Left ventricle myocardium inferior (tissue), 1 donor: ENCODE data around the gene SNAPC2. TPM values are rescaled to one million over a fixed set of nuclear protein-coding genes. Genes with fewer than 3 reads are reported as not detected.
"Not testable (repeated sequence)": the region's sequence is repeated elsewhere in the genome, so short reads cannot be mapped to it uniquely, and the experiment has no call there.

ENCODE experiments used
- DNase-seq: peaks from one replicate; pipeline ENCODE4 v3.0.0-alpha.2; 2020
- H3K27ac ChIP-seq: fragments of 200-600 bp; replicated peaks from 2 replicates; pipeline ENCODE4 v1.8.0; 2021
- H3K27me3 ChIP-seq: fragments of 200-600 bp; 2 replicates; pipeline ENCODE4 v1.8.0; 2021; ENCODE audit warnings: low read depth
- H3K36me3 ChIP-seq: fragments of 200-600 bp; 2 replicates; pipeline ENCODE4 v1.8.0; 2021
- H3K4me1 ChIP-seq: fragments of 200-600 bp; 2 replicates; pipeline ENCODE4 v1.8.0; 2021
- H3K4me3 ChIP-seq: fragments of 200-600 bp; 2 replicates; pipeline ENCODE4 v1.8.0; 2021; ENCODE audit warnings: mild to moderate bottlenecking, moderate library complexity
- H3K9me3 ChIP-seq: fragments of 200-600 bp; replicated peaks from 2 replicates; pipeline ENCODE4 v1.8.0; 2021
- CTCF ChIP-seq: fragments of 200-600 bp; IDR thresholded peaks from 2 replicates; pipeline ENCODE4 v1.8.0; 2021; ENCODE audit warnings: antibody characterized with exemption, mild to moderate bottlenecking, borderline replicate concordance
- intact Hi-C: fragments of 100-400 bp; cut with micrococcal nuclease; formaldehyde crosslinking; loops from one replicate; pipeline ENCODE4 v1.11.0; 2022
- total RNA-seq: library from RNA; stranded (reverse); fragmentation: NEBNext Ultra II Directional; extraction: Animal tissue kit (Norgen Biotek cat#: 25700); gene quantifications from one replicate; pipeline ENCODE4 v1.2.1, GENCODE V29; 2021
- donor health status: DM: no; HTN: yes; CAD: no; lungs with severe emphysema.

Gene SNAPC2
- total RNA-seq, 1 donor from 2014 or later = 9.8 TPM

- Histone ChIP-seq H3K4me1 (peaks cover 19% of the 10 kb centered on the region), H3K9me3 (no peaks in the 10 kb centered on the region), H3K27ac (no peak overlapping the region), H3K27me3 (no peaks in the 10 kb centered on the region), H3K4me3 (no peak overlapping the region), H3K36me3 (peaks cover 8% of the 10 kb centered on the region)
- no peak for DNase-seq
- intact Hi-C loops = no loop called here
- TF ChIP-seq CTCF = no peak
Measured at GRCh38 chr19:7955696-7956095, 35.6 kb downstream of the SNAPC2 start.

- no peak for DNase-seq
- H3K27me3 ChIP-seq = no peaks in the 10 kb centered on the region
- H3K27ac ChIP-seq = no peak overlapping the region
- peaks cover 44% of the 10 kb centered on the region for H3K36me3 ChIP-seq
- intact Hi-C loops = no loop called here
- no peaks in the 10 kb centered on the region for H3K4me1 ChIP-seq
- no peaks in the 10 kb centered on the region for H3K9me3 ChIP-seq
- no peak for TF ChIP-seq CTCF
- no peak overlapping the region for H3K4me3 ChIP-seq
Measured at GRCh38 chr19:7959211-7959610, 39.1 kb downstream of the SNAPC2 start.

GRCh38 chr19:7961082-7961481, 40.9 kb downstream of the SNAPC2 start:
- H3K9me3 ChIP-seq, H3K27ac ChIP-seq, H3K4me1 ChIP-seq, DNase-seq, intact Hi-C loops, H3K27me3 ChIP-seq, H3K4me3 ChIP-seq: not testable (repeated sequence)
- peaks cover 62% of the 10 kb centered on the region for H3K36me3 ChIP-seq

GRCh38 chr19:7961920-7962626, 41.9 kb downstream of the SNAPC2 start:
- Histone ChIP-seq H3K36me3 (peaks cover 72% of the 10 kb centered on the region), H3K27ac (no peak overlapping the region), H3K4me3 (no peak overlapping the region), H3K4me1 (no peaks in the 10 kb centered on the region), H3K9me3 (no peaks in the 10 kb centered on the region), H3K27me3 (no peaks in the 10 kb centered on the region)
- no peak for TF ChIP-seq CTCF
- DNase-seq = no peak
- intact Hi-C loops = no loop called here

GRCh38 chr19:7962644-7963268, 42.6 kb downstream of the SNAPC2 start:
- Histone ChIP-seq H3K4me3 (no peak overlapping the region), H3K27ac (no peak overlapping the region), H3K4me1 (no peaks in the 10 kb centered on the region), H3K36me3 (peaks cover 77% of the 10 kb centered on the region), H3K9me3 (no peaks in the 10 kb centered on the region), H3K27me3 (no peaks in the 10 kb centered on the region)
- intact Hi-C loops = no loop called here
- no peak for DNase-seq
- no peak for TF ChIP-seq CTCF

- no peaks in the 10 kb centered on the region for H3K27me3 ChIP-seq
- no peaks in the 10 kb centered on the region for H3K9me3 ChIP-seq
- H3K4me3 ChIP-seq = no peak overlapping the region
- H3K4me1 ChIP-seq = no peaks in the 10 kb centered on the region
- TF ChIP-seq CTCF = no peak
- peaks cover 75% of the 10 kb centered on the region for H3K36me3 ChIP-seq
- intact Hi-C loops = no loop called here
- no peak overlapping the region for H3K27ac ChIP-seq
- no peak for DNase-seq
Measured at GRCh38 chr19:7963566-7963965, 43.4 kb downstream of the SNAPC2 start.
